Measurements from ENCODE around the gene NXN. TPM values are rescaled to one million over a fixed set of nuclear protein-coding genes. Genes with fewer than 3 reads are reported as not detected.
A peak's percentile ranks its signal among the peaks of the same experiment; 100 is the strongest.
"Not testable (repeated sequence)": the region's sequence is repeated elsewhere in the genome, so short reads cannot be mapped to it uniquely, and the experiment has no call there.

Gene NXN
- total and polyA plus RNA-seq, 9 donors, result 36.8 to 58.9 (median 54.1) TPM

- WGBS (ENCODE audit: insufficient coverage), result 31% methylated on average over 12 of the region's 26 CpGs
- peak; percentile 73 for DNase-seq
- Histone ChIP-seq H3K4me1 (ENCODE audit: control insufficient read depth, insufficient read depth, low read length) (peaks cover 40% of the 10 kb centered on the region), H3K27ac (ENCODE audit: low read length) (peak overlapping the region; percentile 85), H3K4me3 (ENCODE audit: low read length) (no peak overlapping the region), H3K27me3 (ENCODE audit: control insufficient read depth, insufficient read depth, low read length) (no peaks in the 10 kb centered on the region), H3K9me3 (replicated peaks; ENCODE audit: control insufficient read depth, low read depth, low read length) (no peaks in the 10 kb centered on the region), H3K36me3 (ENCODE audit: control insufficient read depth, insufficient read depth, low read length) (no peaks in the 10 kb centered on the region)
Observed at GRCh38 chr17:879546-880442, 99.8 kb downstream of the NXN start.

GRCh38 chr17:877630-878029 is 101.9 kb downstream of the NXN start:
- 80% methylated on average over 12 of the region's 14 CpGs for WGBS (ENCODE audit: insufficient coverage)
- no peaks in the 10 kb centered on the region for H3K27me3 ChIP-seq (ENCODE audit: control insufficient read depth, insufficient read depth, low read length)
- H3K36me3 ChIP-seq (ENCODE audit: control insufficient read depth, insufficient read depth, low read length), result no peaks in the 10 kb centered on the region
- no peak overlapping the region for H3K4me3 ChIP-seq (ENCODE audit: low read length)
- no peaks in the 10 kb centered on the region for H3K9me3 ChIP-seq (replicated peaks; ENCODE audit: control insufficient read depth, low read depth, low read length)
- DNase-seq, result no peak
- H3K4me1 ChIP-seq (ENCODE audit: control insufficient read depth, insufficient read depth, low read length), result peaks cover 34% of the 10 kb centered on the region
- H3K27ac ChIP-seq (ENCODE audit: low read length), result peak overlapping the region; percentile 74

- Histone ChIP-seq H3K4me3 (ENCODE audit: low read length) (no peak overlapping the region), H3K27ac (ENCODE audit: low read length) (no peak overlapping the region), H3K9me3 (replicated peaks; ENCODE audit: control insufficient read depth, low read depth, low read length) (no peaks in the 10 kb centered on the region), H3K36me3 (ENCODE audit: control insufficient read depth, insufficient read depth, low read length) (no peaks in the 10 kb centered on the region), H3K27me3 (ENCODE audit: control insufficient read depth, insufficient read depth, low read length) (no peaks in the 10 kb centered on the region), H3K4me1 (ENCODE audit: control insufficient read depth, insufficient read depth, low read length) (peaks cover 29% of the 10 kb centered on the region)
- no peak for DNase-seq
- WGBS (ENCODE audit: insufficient coverage), result 60% methylated on average over 7 of the region's 12 CpGs
Observed at GRCh38 chr17:876272-876671, 103.3 kb downstream of the NXN start.

GRCh38 chr17:874590-874989 is 105.0 kb downstream of the NXN start:
- not testable (repeated sequence) for H3K36me3 ChIP-seq (ENCODE audit: control insufficient read depth, insufficient read depth, low read length); H3K27ac ChIP-seq (ENCODE audit: low read length); DNase-seq; H3K4me3 ChIP-seq (ENCODE audit: low read length); H3K27me3 ChIP-seq (ENCODE audit: control insufficient read depth, insufficient read depth, low read length); H3K9me3 ChIP-seq (replicated peaks; ENCODE audit: control insufficient read depth, low read depth, low read length)
- no CpG with 5 or more reads among the region's 2 CpGs for WGBS (ENCODE audit: insufficient coverage)
- peaks cover 24% of the 10 kb centered on the region for H3K4me1 ChIP-seq (ENCODE audit: control insufficient read depth, insufficient read depth, low read length)

GRCh38 chr17:872855-873254 is 106.7 kb downstream of the NXN start:
- peak; percentile 77 for DNase-seq
- H3K36me3 ChIP-seq (ENCODE audit: control insufficient read depth, insufficient read depth, low read length), result no peaks in the 10 kb centered on the region
- no peaks in the 10 kb centered on the region for H3K27me3 ChIP-seq (ENCODE audit: control insufficient read depth, insufficient read depth, low read length)
- 52% methylated on average over 4 of the region's 5 CpGs for WGBS (ENCODE audit: insufficient coverage)
- H3K9me3 ChIP-seq (replicated peaks; ENCODE audit: control insufficient read depth, low read depth, low read length), result no peaks in the 10 kb centered on the region
- H3K4me1 ChIP-seq (ENCODE audit: control insufficient read depth, insufficient read depth, low read length), result peaks cover 34% of the 10 kb centered on the region
- no peak overlapping the region for H3K27ac ChIP-seq (ENCODE audit: low read length)
- H3K4me3 ChIP-seq (ENCODE audit: low read length), result no peak overlapping the region

- Histone ChIP-seq H3K27ac (ENCODE audit: low read length) (peak overlapping the region; percentile 7), H3K4me3 (ENCODE audit: low read length) (no peak overlapping the region), H3K4me1 (ENCODE audit: control insufficient read depth, insufficient read depth, low read length) (peaks cover 35% of the 10 kb centered on the region), H3K9me3 (replicated peaks; ENCODE audit: control insufficient read depth, low read depth, low read length) (no peaks in the 10 kb centered on the region), H3K27me3 (ENCODE audit: control insufficient read depth, insufficient read depth, low read length) (no peaks in the 10 kb centered on the region), H3K36me3 (ENCODE audit: control insufficient read depth, insufficient read depth, low read length) (no peaks in the 10 kb centered on the region)
- DNase-seq, result no peak
- WGBS (ENCODE audit: insufficient coverage), result 47% methylated on average over 8 of the region's 9 CpGs
Observed at GRCh38 chr17:871751-872519, 107.6 kb downstream of the NXN start.

- Histone ChIP-seq H3K4me1 (ENCODE audit: control insufficient read depth, insufficient read depth, low read length) (peaks cover 37% of the 10 kb centered on the region), H3K36me3 (ENCODE audit: control insufficient read depth, insufficient read depth, low read length) (no peaks in the 10 kb centered on the region), H3K27ac (ENCODE audit: low read length) (peak overlapping the region; percentile 90), H3K9me3 (replicated peaks; ENCODE audit: control insufficient read depth, low read depth, low read length) (no peaks in the 10 kb centered on the region), H3K4me3 (ENCODE audit: low read length) (no peak overlapping the region), H3K27me3 (ENCODE audit: control insufficient read depth, insufficient read depth, low read length) (no peaks in the 10 kb centered on the region)
- DNase-seq, result peak; percentile 93
- WGBS (ENCODE audit: insufficient coverage), result 10% methylated on average over 20 of the region's 30 CpGs
Observed at GRCh38 chr17:869567-870525, 109.7 kb downstream of the NXN start.

- DNase-seq, result peak; percentile 82
- WGBS (ENCODE audit: insufficient coverage), result 10% methylated on average over 3 of the region's 7 CpGs
- no peaks in the 10 kb centered on the region for H3K36me3 ChIP-seq (ENCODE audit: control insufficient read depth, insufficient read depth, low read length)
- H3K4me3 ChIP-seq (ENCODE audit: low read length), result no peak overlapping the region
- peaks cover 37% of the 10 kb centered on the region for H3K4me1 ChIP-seq (ENCODE audit: control insufficient read depth, insufficient read depth, low read length)
- peak overlapping the region; percentile 90 for H3K27ac ChIP-seq (ENCODE audit: low read length)
- H3K9me3 ChIP-seq (replicated peaks; ENCODE audit: control insufficient read depth, low read depth, low read length), result no peaks in the 10 kb centered on the region
- H3K27me3 ChIP-seq (ENCODE audit: control insufficient read depth, insufficient read depth, low read length), result no peaks in the 10 kb centered on the region
Observed at GRCh38 chr17:869086-869485, 110.5 kb downstream of the NXN start.

GRCh38 chr17:867896-868489 is 111.6 kb downstream of the NXN start:
- 65% methylated on average over 6 of the region's 13 CpGs for WGBS (ENCODE audit: insufficient coverage)
- no peak overlapping the region for H3K4me3 ChIP-seq (ENCODE audit: low read length)
- no peaks in the 10 kb centered on the region for H3K27me3 ChIP-seq (ENCODE audit: control insufficient read depth, insufficient read depth, low read length)
- H3K9me3 ChIP-seq (replicated peaks; ENCODE audit: control insufficient read depth, low read depth, low read length), result no peaks in the 10 kb centered on the region
- peaks cover 3% of the 10 kb centered on the region for H3K36me3 ChIP-seq (ENCODE audit: control insufficient read depth, insufficient read depth, low read length)
- no peak for DNase-seq
- no peak overlapping the region for H3K27ac ChIP-seq (ENCODE audit: low read length)
- peaks cover 36% of the 10 kb centered on the region for H3K4me1 ChIP-seq (ENCODE audit: control insufficient read depth, insufficient read depth, low read length)

Measured in muscle of leg (tissue), 11 donors.